ENCODE data around the gene AQP2.

- TF ChIP-seq, protein P1, sequence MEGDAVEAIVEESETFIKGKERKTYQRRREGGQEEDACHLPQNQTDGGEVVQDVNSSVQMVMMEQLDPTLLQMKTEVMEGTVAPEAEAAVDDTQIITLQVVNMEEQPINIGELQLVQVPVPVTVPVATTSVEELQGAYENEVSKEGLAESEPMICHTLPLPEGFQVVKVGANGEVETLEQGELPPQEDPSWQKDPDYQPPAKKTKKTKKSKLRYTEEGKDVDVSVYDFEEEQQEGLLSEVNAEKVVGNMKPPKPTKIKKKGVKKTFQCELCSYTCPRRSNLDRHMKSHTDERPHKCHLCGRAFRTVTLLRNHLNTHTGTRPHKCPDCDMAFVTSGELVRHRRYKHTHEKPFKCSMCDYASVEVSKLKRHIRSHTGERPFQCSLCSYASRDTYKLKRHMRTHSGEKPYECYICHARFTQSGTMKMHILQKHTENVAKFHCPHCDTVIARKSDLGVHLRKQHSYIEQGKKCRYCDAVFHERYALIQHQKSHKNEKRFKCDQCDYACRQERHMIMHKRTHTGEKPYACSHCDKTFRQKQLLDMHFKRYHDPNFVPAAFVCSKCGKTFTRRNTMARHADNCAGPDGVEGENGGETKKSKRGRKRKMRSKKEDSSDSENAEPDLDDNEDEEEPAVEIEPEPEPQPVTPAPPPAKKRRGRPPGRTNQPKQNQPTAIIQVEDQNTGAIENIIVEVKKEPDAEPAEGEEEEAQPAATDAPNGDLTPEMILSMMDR (IDR thresholded peaks at IDR 0.05 in 4 of 5, conservative IDR thresholded peaks at IDR 0.05 in 1 of 5), result no peak
- no peak for TF ChIP-seq POLR2A (IDR thresholded peaks at IDR 0.05)
Measured at GRCh38 chr12:49917788-49918173, 32.8 kb upstream of the AQP2 start.
